GM21390 (cell line): ENCODE data around the gene PLA2G5.

ENCODE experiments used
- ATAC-seq: cut with Tn5 transposase; IDR thresholded peaks from one replicate; pipeline ENCODE4 v1.9.1; 2021; ENCODE audit not compliant: unreplicated experiment

Gene PLA2G5

DNA sequence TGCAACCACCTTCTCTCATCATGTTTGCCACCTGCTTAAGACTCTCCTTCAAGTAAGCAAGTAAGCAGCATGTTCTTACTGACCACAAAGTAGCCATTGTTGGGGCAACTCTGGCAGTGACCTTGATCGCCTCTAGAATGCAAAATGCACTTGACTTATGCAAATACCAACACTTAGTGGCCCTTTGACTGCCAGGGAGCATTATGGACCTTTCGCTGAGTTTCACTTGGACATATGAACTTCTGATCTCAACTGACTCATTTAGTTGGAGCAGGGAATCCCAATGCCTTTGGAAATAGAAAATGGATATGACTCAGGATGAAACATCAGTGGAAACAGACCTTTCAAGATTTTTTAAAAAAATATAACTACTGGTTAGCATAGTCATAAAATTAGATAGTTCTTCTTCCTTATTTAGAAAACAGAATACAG is 6.1 kb upstream of the PLA2G5 start:
- ATAC-seq: no peak

DNA sequence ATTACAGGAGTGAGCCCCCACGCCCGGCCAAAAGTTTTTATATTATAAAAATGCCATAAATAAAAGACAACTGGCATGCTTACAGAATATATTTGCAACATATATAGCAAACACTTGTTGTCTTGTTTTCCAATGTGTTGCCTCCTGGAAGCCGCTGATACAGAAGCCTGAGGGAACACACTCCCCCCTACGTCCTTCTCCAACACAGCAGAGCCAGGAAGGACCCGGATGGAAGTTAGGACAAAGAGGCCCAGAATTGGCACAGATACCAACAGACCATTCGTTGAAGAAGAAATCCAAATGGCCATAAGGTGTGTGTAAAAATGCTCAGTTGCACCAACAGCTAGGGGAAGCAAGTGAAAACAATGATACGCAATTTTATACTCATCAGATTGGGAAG is 1.3 kb upstream of the PLA2G5 start:
- ATAC-seq: no peak

DNA sequence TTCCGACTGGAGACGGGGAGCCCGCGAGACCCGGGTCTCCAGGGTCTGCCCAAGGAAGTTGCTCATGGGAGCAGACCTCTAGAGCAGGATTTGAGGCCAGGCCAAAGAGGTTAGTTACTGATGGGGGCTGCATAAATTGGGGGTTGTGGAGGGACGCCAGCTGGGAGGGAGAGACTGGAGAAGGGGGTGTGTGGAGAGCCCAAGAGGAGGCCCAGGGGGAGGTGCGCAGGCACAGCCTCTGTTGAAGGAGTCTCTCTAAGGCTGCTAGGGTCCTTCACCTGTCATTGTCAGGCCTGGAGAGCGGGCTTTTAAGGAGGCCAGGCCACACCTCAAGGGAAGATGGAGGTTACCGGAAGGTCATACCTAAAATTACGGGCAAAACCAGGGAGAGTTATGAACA is 363 bp downstream of the PLA2G5 start:
- ATAC-seq: no peak

DNA sequence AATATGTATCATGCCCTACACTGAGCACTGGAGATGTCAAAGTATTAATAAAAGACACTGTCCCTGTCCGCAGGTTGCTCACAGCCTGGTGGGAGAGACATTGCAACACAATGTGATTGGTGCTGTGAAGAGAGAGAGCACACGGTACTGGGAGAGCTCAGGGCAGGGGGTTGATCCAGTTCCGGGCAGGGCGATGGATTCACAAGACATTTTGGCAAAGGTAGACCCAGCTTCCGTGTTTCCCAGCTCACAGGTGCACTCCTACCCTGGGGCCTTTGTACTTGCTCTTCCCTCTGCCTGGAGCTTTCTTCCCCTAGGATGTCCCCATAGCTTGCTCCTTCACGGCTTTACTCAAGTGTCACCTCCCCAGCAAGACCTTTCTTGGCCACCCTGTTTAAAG is 1.4 kb downstream of the PLA2G5 start:
- ATAC-seq: no peak

DNA sequence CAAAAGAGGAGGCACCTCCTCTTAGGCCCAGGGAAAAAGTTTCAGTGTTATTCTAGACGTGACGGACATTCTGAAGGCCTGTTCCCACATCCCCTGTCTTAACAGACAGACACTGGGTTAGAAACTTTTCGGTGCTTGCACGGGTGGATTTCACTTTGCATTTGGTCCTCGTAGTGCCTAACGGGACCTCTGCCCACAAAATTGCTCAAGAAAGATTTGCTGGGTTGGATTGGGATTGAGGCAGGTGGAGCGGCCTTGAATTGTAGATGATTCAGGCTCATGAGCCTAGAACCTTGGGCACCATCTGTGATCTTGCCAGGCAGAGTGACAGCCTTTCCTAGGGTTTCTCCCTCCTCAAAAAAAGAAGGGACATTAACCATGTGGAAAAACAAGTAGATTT is 2.8 kb downstream of the PLA2G5 start:
- ATAC-seq: no peak

DNA sequence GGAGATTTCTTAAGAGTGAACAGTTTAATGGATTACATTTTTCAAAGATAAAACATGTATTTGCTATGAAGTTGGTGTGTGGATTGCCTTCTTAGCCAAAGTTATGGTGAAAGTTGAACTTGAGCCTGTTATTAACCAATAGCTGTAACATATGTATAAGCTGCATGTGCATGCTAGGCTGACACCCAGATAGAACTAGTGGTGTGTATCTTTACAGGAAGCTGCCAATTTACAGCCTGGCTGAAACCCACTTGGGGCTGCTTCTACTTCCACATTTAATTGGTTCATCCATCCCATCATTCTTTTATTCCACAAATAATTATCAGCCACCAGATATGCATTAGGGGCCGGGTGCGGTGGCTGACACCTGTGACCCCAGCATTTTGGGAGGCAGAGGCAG is 3.3 kb downstream of the PLA2G5 start:
- no peak for ATAC-seq

DNA sequence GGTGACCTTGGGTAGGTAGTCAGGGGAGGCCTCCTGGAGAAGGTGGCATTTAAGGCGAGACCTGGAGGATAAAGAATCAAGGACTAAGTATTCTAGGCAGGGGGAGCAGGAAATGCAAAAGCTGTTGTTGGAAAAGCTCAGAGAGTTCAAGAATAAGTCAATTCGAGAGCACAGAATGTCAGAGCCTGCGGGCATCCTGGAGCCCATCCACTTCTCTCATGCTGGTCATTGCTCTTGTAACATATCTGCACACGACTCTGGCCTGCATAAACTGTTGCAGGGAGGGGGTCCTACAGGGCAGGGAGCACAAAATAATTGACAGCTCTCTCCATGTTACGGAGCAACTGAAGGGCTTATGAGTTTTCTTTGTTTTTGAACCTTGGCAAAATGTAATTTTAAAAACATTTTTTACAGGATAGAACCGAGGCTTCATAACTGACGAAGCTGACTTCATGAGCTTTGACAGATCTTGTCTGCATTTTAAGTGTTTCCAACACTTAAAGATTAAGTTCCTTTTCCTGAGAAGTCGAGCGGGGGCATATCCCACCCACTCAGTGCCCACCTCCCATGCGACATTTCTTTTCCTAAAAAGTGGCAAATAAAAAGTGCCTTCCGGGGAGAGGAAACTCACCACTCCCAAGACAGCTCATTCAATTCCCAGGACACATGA is 4.2 kb downstream of the PLA2G5 start:
- ATAC-seq: no peak

DNA sequence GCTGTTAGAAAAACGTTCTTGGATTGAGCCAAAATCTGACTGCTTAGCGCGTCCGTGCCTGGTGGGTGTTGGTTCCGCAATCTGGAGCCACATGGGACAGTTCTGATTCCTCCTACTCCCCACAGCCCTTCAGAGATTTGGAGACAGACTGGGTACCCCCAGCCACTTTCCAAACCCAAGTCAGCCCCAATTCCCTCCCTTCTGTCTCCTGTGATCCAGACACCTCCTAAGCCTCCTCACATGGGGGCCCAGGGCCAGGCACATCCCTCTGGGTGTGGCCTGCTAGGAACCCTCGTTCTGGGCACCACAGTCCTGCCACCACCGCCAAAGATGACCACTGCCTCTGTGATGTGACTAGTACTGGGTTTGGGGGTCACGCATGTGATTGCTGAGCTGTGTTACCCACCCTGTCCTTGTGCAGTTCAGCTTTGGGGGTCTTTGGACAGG is 4.8 kb downstream of the PLA2G5 start:
- ATAC-seq: no peak

DNA sequence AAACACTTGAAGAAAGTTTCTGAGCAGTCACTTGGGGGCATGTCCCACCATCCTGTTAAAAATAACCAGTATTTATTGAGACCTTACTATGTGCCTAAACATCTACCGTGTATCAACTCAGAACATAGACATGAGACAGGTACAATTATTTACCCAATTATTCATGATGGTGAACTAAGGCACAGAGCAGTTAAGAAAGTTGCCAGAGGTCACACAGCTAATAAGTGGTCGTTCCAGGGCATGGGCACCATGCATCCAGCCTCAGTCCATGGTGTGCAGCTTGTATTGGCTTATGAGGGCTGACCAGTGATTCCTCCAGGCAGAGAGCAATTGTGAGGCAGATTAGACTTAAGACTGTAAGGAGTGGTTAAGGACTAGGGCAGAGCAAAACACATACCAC is 5.4 kb downstream of the PLA2G5 start:
- no peak for ATAC-seq

DNA sequence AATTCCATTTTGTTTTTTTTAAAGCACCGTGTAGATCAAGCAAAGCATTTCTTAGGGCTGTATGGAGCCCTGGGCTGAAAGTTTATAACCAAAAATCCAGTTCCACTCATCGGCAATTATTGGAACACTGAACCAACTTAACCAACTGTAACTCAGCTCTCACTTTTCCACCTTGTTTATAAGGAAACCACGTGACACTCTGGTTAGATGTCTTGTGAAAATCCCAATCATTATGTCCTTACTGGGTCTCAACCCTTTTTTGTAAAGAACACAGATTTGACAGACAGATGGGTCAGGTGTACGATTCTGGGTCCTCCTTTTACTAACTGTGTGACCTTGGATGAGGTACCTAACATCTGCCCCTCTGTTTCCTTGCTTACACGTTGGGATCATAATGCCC is 6.2 kb downstream of the PLA2G5 start:
- no peak for ATAC-seq

DNA sequence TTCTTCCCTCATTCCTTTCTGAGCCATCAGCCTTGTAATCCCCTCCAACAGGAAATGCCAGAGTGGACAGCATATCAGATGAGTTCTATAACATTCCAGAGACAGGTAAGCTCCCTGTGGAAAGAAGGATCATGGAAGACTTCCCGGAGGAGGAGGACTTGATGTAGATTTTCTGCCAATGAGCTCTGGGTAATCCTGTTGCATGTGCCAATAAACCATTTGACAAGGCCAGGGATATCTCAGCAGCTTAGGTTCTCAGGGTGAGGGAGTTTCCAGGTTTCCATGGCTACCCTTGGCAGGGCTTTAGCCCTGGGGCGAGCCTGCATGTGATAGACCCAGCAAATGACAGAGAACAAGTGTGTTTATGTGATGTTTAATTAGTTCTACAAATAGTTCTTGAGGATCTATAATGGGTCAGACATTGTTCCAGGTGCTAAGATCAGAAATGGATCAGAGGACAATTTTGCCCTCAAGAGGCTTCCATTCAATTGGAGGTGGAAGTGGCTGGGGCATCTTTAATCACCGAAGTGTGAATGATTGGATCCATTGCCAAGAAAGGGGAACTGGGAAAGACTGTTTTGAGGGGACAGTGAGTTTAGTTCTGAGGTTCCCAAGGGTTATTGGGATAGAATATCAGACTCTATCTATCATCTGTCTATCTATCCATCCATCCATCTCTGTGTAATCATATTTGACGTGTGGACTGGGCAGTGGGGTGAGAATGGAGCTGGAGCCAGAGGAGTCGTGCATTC is 6.9 kb downstream of the PLA2G5 start:
- no peak for ATAC-seq

DNA sequence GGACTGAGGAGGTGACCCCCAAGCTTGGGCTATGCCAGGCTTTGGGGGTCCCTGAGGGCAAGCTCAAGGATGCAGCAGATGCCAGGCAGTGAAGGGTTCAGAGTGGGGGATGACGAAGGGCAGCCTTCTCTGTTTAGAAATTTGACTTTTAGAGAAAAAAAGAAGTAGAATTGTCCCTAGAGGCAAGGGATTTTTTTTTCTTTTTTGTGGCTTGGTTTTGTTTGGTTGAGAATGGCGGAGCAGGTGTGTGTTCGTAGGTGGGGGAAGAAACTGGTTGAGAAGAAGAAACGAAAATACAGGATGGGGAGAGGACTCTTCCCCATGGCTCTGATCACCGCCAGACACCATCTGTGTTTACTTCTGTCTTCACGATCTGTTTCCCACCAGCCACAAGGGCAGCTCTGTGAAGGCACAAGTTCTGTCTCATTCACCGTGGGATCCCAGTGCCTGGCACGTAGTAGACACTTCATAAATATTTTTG is 8.2 kb downstream of the PLA2G5 start:
- ATAC-seq: no peak

DNA sequence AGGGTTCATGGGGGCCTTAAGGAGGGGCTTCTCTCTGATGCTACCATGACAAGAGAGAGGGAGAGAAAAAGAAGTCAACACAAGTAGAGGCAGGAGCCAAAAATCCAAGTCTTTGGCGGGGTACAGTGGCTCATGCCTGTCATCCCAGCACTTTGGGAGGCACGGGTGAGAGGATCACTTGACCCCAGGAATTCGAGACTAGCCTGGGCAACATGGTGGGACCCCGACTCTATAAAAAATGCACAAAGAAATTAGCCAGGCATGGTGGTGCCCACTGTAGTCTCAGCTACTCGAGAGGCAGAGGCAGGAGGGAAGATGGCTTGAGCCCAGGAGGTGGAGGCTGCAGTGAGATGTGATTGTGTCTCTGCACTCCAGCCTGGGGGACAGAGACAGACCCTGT is 8.7 kb downstream of the PLA2G5 start:
- ATAC-seq: no peak

DNA sequence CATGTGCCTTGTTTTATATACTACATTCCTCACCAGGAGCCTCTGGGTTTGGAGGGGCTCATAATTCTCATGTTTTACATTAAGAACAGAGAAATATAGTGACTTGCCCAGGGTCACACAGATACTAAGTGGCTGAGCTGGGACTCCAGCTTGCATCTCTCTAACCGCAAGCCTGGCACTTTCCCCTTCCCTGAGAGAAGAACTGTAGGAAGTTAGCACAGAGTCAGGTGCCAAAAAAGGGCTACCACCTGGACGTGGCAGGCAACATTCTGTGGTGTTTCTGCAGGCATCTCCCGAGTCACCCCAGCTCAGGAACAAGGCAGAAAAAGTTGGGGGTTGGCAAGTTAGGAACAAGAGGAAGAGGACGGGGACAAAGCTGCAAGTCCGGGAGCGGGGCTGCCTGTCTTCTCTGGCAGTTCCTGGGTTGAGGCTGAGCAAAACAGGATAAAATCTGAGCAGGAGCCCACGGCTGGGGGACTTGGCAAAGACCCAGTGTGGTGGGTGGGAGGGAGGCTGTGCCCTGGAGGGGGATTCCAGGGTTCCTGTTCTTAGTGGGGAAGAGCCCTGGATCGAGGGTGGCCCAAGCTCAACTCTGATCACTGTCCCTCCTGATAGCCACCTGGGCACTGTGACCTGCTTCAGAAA is 9.8 kb downstream of the PLA2G5 start:
- no peak for ATAC-seq

DNA sequence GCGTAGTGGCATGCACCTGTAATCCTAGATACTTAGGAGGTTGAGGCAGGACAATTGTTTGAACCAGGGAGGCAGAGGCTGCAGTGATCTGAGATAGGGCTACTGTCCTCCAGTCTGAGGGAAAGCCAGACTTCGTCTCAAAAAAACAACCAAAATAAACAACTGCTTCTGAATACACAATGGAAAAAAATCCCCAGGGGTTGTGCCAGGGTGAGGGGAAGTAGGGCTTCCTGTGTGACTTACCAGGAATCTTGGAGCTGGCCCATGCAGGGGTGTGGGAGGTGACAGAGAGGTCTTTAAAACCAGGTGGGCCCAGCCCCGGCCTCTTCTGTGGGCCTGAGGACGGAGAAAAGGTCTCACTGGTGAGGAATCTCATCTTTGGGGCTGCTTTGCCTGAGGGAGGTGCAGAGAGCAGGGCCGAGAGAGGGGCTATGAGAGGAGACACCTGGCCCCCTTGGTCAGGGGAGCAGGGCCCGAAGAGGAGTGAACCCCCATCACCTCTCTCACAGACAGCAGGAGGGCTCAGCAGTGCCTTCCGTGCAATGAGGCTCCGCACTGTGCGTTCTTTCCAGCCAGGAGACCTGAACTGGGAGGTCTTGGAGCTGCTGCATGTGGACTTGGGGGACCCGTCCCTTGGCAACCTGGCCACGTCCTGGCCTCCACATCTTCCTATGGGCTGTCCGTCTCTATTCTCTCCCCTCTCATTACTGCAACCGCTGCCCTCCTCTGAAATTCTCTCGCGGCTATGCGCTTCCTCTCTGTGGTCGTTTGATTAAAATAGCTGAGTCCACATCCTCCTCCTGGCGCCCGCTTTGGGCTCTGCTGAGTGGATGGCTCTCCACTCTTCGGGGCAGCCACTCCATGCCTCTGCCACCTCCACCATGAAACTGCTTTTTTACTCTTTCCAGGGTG is 10.7 kb downstream of the PLA2G5 start:
- peak; percentile 54 for ATAC-seq

DNA sequence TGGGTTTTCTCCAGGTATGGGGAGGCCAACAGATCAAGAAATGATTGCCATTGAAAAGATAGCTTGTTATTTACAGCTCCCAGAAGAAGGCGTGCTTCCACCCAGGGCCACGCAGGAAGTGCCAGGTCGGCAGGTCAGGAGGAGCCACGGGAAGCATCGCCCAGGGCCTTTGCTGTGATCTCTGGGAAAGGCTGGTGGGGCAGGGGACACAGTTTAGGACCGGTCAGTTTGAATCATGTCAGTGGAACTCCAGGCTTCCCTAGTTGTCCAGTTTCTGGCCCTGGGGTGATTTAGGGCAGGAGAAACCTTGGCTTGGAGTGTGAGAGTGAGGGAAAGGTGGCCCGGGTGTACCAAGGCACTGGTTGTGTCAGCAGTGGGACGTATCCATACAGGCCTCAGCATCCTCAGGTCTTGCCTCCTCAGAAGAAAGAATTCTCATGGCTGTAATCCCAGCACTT is 11.4 kb downstream of the PLA2G5 start:
- ATAC-seq: no peak

DNA sequence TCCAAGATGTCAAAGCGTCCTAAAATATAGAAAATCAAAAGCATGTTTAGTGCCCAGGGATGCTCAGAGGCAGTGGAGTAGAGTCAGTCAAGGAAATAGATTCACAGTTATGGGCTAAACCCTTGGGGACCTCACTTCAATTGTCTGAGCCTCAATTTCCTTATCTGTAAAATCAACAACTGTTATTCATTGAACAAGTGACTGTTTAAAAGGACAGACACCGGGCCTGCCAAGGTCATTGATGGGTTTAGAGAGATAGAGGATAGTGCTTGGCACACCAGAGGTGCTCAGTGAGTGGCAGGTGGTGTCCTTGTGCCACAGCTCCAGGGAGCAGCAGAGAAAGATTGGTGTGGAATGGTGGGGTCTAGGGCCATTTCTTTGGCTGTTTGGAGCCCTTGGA is 12.8 kb downstream of the PLA2G5 start:
- no peak for ATAC-seq

DNA sequence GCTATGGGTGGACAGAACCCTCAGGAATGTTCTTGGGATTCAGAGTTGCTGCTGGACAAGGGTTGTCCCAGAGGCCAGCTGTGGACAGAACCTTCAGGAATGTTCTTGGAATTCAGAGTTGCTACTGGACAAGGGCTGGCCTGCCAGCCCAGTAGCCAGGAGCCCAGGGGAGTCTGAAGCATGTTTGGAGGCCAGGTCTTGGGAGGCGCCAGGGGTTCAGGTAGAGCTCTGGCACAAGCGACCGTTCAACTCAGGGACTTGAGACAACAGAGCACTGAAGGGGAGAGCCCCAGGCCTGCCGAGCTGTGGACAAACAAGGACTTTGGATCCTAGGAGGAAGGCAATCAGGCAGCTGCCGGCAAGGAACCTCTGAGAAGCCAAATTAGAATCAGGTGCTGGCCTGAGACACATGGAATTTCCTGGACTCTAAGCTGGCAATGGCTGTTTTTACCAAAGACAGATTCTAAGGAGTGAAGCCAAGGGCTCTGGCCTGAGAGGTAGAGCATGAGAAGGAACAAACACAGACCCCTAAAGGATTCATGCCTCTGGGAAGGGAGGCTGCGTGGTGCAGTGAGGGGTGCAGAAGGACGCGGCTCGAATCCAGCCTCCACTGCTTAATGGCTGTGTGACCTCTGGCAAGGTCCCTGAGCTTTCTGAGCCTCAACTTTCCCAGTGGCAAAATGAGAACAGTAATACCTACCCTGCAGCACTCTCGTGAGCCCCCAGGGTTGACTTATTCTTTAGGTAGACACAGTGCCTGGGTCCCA is 13.4 kb downstream of the PLA2G5 start:
- ATAC-seq: no peak

DNA sequence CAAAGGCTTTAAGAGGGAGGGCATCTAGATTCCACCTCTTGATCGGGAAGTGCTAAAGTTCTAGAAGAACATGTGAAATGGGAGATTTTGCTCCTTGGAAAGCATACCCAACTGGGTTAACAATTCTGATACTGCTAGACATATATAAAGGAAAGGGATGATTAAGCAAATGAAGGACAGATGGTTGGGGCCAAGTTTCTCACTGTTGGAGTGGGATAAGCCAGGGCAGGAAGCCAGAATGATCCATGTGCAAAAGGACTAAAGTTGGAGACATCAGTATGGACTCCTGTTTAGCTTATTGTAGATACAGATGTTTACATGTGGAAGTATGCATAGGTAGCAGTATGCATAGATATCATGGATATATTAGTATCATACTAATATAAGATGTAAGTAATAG is 16.8 kb downstream of the PLA2G5 start:
- no peak for ATAC-seq

DNA sequence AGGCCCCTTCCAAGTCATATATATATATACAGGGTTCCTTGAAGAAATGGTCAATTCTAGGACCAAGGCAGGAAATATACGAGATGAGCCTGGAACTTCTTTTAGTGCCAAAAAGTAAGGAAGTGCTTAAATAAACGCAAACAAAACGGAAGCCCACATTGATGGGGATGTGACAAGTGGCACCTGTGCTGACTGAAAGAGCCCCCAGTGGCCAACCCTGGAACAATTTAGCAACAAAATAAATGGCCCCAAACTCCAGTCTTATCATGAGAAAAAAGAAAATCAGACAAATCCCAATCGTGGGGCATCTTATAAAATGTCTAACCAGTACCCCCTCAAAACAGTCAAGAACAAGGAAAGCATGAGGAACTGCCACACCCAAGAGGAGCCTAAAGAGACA is 17.7 kb downstream of the PLA2G5 start:
- ATAC-seq: no peak
